ENCODE measurements around the gene MPZL1.

The MPZL1 gene

GRCh38 chr1:167722152-167722869 lies 529 bp downstream of the MPZL1 start:
- no peak for TF ChIP-seq CTCF (IDR thresholded peaks at IDR 0.05)

- no peak for TF ChIP-seq CTCF (IDR thresholded peaks at IDR 0.05)
These were observed 1.1 kb downstream of the MPZL1 start for GRCh38 chr1:167722870-167723251.

DNA sequence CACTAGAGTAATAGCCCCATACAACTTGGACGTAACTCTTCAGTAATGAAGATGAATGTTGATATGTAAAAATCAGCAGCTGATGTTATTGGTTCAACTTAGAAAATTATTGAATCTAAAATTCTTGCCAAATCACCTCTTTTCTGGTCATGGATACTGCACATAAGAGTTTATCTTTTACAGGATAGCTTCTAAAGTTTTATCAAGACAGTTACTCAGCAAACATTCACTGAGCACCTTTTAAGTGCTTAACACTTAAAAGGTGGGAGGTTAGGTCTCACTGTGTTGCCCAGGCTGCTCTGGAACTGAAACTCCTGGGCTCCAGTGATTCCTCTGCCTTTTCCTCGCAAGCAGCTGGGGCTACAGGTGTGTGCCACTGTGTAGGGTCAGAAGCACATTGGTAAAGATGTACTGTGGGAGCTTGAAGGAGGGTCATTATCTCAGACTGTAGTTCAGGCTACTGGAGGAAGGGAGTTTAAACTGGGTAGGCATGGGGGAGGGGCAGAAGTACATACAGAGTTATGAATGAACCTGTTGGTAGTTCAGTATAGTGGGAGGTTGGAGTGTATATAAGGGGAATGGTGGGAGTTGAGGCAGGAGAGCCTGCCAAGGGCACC lies 2.0 kb downstream of the MPZL1 start:
- no peak for TF ChIP-seq CTCF (IDR thresholded peaks at IDR 0.05)

- no peak for TF ChIP-seq CTCF (IDR thresholded peaks at IDR 0.05)
These were observed 4.2 kb downstream of the MPZL1 start for GRCh38 chr1:167726008-167726407.

GRCh38 chr1:167728818-167729410 lies 7.1 kb downstream of the MPZL1 start:
- TF ChIP-seq CTCF (IDR thresholded peaks at IDR 0.05): no peak

- no peak for TF ChIP-seq CTCF (IDR thresholded peaks at IDR 0.05)
These were observed 12.4 kb downstream of the MPZL1 start for GRCh38 chr1:167734227-167734626.

GRCh38 chr1:167734841-167735240 lies 13.1 kb downstream of the MPZL1 start:
- TF ChIP-seq CTCF (IDR thresholded peaks at IDR 0.05): no peak

All from LNCAP (cell line).